Large intestine (tissue), 3 donors: ENCODE data around the gene EGFR. TPM values are rescaled to one million over a fixed set of nuclear protein-coding genes. Genes with fewer than 3 reads are reported as not detected.

Experiments used
- DNase-seq, 2 donors: peaks; one replicate each; pipeline versions ENCODE4 v3.0.0 to v3.0.0-alpha.2; 2013
- H3K27ac ChIP-seq: one replicate; pipeline ENCODE4 v1.5.1; 2013; ENCODE audit warnings: low read length
- H3K27me3 ChIP-seq: 2 replicates; pipeline ENCODE4 v1.6.1; 2013; ENCODE audit warnings: low read length; ENCODE audit not compliant: control insufficient read depth, insufficient read depth
- H3K36me3 ChIP-seq: 2 replicates; pipeline ENCODE4 v1.6.1; 2013; ENCODE audit warnings: low read length; ENCODE audit not compliant: control insufficient read depth, insufficient read depth
- H3K4me1 ChIP-seq: one replicate; pipeline ENCODE4 v1.6.1; 2013; ENCODE audit warnings: low read length; ENCODE audit not compliant: control insufficient read depth, insufficient read depth
- H3K4me3 ChIP-seq: one replicate; pipeline ENCODE4 v1.5.1; 2013; ENCODE audit warnings: low read length
- H3K9me3 ChIP-seq: one replicate; pipeline ENCODE4 v1.6.1; 2013; ENCODE audit warnings: mild to moderate bottlenecking, low read depth, low read length, moderate library complexity; ENCODE audit not compliant: control insufficient read depth
- WGBS: methylation state at CpG from one replicate; pipeline ENCODE4 v1.1.5; 2013; ENCODE audit warnings: low lambda C conversion rate; ENCODE audit not compliant: insufficient coverage; 5-methylcytosine and 5-hydroxymethylcytosine counted together
- polyA plus RNA-seq: library from polyadenylated mRNA; unstranded; fragments of 120-200 nt; gene quantifications from one replicate; pipeline ENCODE4 v1.2.1, GENCODE V29; 2013

Gene EGFR
- polyA plus RNA-seq, 1 donor, result 22.9 TPM

- DNase-seq, result no peak
- Histone ChIP-seq H3K36me3 (no peaks in the 10 kb centered on the region), H3K9me3 (no peaks in the 10 kb centered on the region), H3K4me1 (peaks cover 44% of the 10 kb centered on the region), H3K4me3 (no peak overlapping the region), H3K27me3 (no peaks in the 10 kb centered on the region), H3K27ac (peak overlapping the region; percentile 89)
- 100% methylated on average over 1 of the region's 16 CpGs for WGBS
Measured at GRCh38 chr7:55133630-55134358, 115.0 kb downstream of the EGFR start.

GRCh38 chr7:55134359-55134725, 115.5 kb downstream of the EGFR start:
- Histone ChIP-seq H3K4me3 (no peak overlapping the region), H3K27ac (no peak overlapping the region), H3K27me3 (no peaks in the 10 kb centered on the region), H3K9me3 (no peaks in the 10 kb centered on the region), H3K36me3 (no peaks in the 10 kb centered on the region), H3K4me1 (peaks cover 40% of the 10 kb centered on the region)
- no CpG with 5 or more reads among the region's 4 CpGs for WGBS
- DNase-seq, result no peak

GRCh38 chr7:55134786-55135185, 116.0 kb downstream of the EGFR start:
- no peaks in the 10 kb centered on the region for H3K36me3 ChIP-seq
- no CpG with 5 or more reads among the region's 2 CpGs for WGBS
- no peaks in the 10 kb centered on the region for H3K9me3 ChIP-seq
- no peaks in the 10 kb centered on the region for H3K27me3 ChIP-seq
- peaks cover 36% of the 10 kb centered on the region for H3K4me1 ChIP-seq
- no peak overlapping the region for H3K4me3 ChIP-seq
- H3K27ac ChIP-seq, result no peak overlapping the region
- no peak for DNase-seq

DNA sequence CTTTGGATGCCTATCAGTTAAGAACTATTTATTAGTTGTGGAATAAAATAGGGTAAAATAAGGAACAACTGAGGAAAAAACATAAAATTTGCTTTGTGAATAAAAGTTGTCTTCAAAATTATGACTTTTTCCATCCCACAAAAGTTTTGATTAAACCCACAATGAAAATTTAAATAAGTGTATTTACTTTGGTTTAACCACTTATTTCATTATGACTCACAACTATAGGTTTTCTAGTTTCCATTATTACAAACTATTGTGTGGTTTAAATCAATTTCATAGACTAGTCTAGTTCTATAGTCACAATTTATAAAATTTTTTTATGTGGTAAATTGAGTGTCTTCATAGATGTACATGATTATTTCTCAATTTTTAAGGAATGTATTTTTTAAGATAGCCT, 116.6 kb downstream of the EGFR start:
- Histone ChIP-seq H3K27me3 (no peaks in the 10 kb centered on the region), H3K27ac (no peak overlapping the region), H3K9me3 (no peaks in the 10 kb centered on the region), H3K36me3 (no peaks in the 10 kb centered on the region), H3K4me1 (peaks cover 30% of the 10 kb centered on the region), H3K4me3 (no peak overlapping the region)
- DNase-seq, result no peak

DNA sequence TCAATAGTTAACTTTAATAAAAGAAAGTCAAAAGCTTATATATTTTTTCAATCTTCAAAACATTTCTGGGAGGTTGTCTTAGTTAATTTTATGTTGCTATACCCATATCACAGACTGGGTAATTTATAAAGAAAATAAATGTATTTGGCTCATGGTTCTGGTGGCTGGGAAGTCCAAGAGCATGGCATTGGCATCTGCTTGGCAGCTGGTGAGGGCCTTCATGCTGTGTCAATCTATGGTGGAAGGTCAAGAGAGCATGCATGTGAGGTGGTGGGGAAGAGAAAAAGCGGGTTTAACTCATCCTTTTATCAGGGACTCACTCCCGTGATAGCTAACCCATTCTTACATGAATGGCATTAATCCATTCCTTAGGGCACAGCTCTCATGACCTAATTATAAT, 119.8 kb downstream of the EGFR start:
- DNase-seq, result no peak
- no peaks in the 10 kb centered on the region for H3K27me3 ChIP-seq
- H3K36me3 ChIP-seq, result peaks cover 6% of the 10 kb centered on the region
- H3K4me1 ChIP-seq, result peaks cover under 1% of the 10 kb centered on the region
- no CpG with 5 or more reads among the region's 2 CpGs for WGBS
- no peaks in the 10 kb centered on the region for H3K9me3 ChIP-seq
- no peak overlapping the region for H3K4me3 ChIP-seq
- H3K27ac ChIP-seq, result no peak overlapping the region

DNA sequence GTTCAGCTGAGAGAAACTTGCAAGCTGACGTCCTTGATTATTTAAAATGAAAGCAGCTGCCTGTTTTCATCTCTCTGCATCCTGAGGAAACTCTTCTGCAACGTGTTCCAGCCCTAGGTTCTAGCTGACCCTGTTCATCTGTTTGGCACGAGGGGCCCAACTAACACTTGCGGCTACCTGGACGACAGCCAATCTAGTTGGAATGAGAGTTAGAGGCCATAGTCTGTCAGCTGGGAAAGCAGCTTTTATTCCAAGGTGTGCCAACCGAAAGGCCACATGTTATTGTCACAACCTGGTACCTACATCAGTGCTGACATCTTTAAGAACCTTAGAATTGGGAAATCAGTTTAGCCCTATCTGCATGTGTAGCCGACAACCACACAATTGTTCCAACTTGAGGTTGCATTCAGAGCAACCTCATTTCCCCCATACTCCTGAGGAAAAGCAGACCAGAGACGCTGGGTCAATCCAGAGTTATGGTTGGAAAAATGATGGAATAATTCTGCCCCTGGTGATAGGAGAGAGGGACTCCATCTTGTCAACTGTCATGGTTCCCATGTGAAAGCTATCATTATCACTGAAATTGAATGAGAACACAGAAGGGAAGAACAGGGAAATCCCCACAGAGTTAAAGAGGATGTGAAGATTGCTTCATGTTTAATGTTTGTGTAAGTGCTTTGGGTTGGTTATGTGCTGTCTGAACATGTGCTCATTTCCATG, 121.6 kb downstream of the EGFR start:
- Histone ChIP-seq H3K27ac (no peak overlapping the region), H3K27me3 (no peaks in the 10 kb centered on the region), H3K36me3 (peaks cover 13% of the 10 kb centered on the region), H3K9me3 (no peaks in the 10 kb centered on the region), H3K4me3 (no peak overlapping the region), H3K4me1 (no peaks in the 10 kb centered on the region)
- peak in 1 of 2 donors; percentile 50 for DNase-seq
- WGBS, result no CpG with 5 or more reads among the region's 8 CpGs

DNA sequence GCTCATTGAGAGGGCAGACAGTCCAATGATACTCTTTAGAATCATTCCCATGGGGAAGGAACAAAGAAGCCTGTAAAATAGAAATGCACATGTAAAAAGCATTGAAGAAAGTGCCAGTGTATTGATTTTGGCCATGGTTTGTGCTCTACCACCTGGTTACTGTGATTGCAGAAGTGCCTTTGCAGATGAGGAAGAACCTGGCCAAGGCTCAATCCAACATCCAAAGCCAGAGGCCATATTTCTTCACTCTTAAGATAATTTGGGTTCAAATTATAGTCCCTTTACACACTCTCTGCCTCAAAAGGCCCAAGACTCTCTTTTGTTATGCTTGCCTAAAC, 122.1 kb downstream of the EGFR start:
- no peak for DNase-seq
- no peaks in the 10 kb centered on the region for H3K4me1 ChIP-seq
- no peaks in the 10 kb centered on the region for H3K9me3 ChIP-seq
- H3K36me3 ChIP-seq, result peaks cover 17% of the 10 kb centered on the region
- no peaks in the 10 kb centered on the region for H3K27me3 ChIP-seq
- no peak overlapping the region for H3K4me3 ChIP-seq
- no peak overlapping the region for H3K27ac ChIP-seq

GRCh38 chr7:55142919-55143600, 124.2 kb downstream of the EGFR start:
- H3K9me3 ChIP-seq, result no peaks in the 10 kb centered on the region
- no peaks in the 10 kb centered on the region for H3K4me1 ChIP-seq
- H3K27ac ChIP-seq, result no peak overlapping the region
- H3K27me3 ChIP-seq, result no peaks in the 10 kb centered on the region
- WGBS, result 100% methylated on average over 1 of the region's 13 CpGs
- H3K36me3 ChIP-seq, result peaks cover 36% of the 10 kb centered on the region
- no peak overlapping the region for H3K4me3 ChIP-seq
- no peak for DNase-seq

GRCh38 chr7:55144333-55145317, 125.8 kb downstream of the EGFR start:
- peaks cover 45% of the 10 kb centered on the region for H3K36me3 ChIP-seq
- H3K27me3 ChIP-seq, result no peaks in the 10 kb centered on the region
- no peak for DNase-seq
- WGBS, result no CpG with 5 or more reads among the region's 25 CpGs
- no peak overlapping the region for H3K27ac ChIP-seq
- no peaks in the 10 kb centered on the region for H3K4me1 ChIP-seq
- no peaks in the 10 kb centered on the region for H3K9me3 ChIP-seq
- no peak overlapping the region for H3K4me3 ChIP-seq

DNA sequence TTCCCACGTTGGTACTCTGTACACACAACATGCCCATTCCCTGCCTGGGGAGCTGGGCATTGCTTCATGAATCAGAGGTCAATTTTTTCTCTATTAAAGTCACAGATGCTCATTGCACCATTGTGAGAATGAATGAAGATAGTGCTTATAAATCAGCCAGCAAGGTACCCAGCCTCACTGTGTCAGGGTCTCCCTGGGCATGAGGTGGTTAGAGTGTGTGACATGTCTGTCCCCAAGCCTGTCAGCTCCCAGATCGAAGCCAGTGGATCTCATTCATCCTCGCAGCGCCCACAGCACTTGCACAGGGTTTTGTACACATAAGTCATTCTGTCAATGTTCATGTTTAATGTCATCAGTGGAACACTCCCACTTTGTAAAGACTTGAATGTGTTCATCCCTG, 126.8 kb downstream of the EGFR start:
- no peaks in the 10 kb centered on the region for H3K9me3 ChIP-seq
- H3K27ac ChIP-seq, result no peak overlapping the region
- H3K4me3 ChIP-seq, result no peak overlapping the region
- no peaks in the 10 kb centered on the region for H3K4me1 ChIP-seq
- H3K36me3 ChIP-seq, result peaks cover 49% of the 10 kb centered on the region
- DNase-seq, result no peak
- no peaks in the 10 kb centered on the region for H3K27me3 ChIP-seq
- WGBS, result no CpG with 5 or more reads among the region's 4 CpGs
